DOHH2 (cell line): ENCODE data around the gene COTL1.

ENCODE experiments used
- EZH2phosphoT487 ChIP-seq: fragments of 200-600 bp; sonication (generic); IDR thresholded peaks from 2 replicates; pipeline ENCODE4 v1.6.1; 2017; ENCODE audit warnings: borderline replicate concordance, mild to moderate bottlenecking, antibody characterized with exemption, low read length, moderate library complexity, mixed read lengths
- TF ChIP-seq, protein P1 (sequence below): fragments of 200-600 bp; sonication (generic); IDR thresholded peaks from one replicate; pipeline ENCODE4 v1.5.1; 2014; ENCODE audit warnings: antibody characterized with exemption, mild to moderate bottlenecking, low read depth, low read length; ENCODE audit not compliant: poor library complexity, severe bottlenecking

- TF ChIP-seq, protein P1, sequence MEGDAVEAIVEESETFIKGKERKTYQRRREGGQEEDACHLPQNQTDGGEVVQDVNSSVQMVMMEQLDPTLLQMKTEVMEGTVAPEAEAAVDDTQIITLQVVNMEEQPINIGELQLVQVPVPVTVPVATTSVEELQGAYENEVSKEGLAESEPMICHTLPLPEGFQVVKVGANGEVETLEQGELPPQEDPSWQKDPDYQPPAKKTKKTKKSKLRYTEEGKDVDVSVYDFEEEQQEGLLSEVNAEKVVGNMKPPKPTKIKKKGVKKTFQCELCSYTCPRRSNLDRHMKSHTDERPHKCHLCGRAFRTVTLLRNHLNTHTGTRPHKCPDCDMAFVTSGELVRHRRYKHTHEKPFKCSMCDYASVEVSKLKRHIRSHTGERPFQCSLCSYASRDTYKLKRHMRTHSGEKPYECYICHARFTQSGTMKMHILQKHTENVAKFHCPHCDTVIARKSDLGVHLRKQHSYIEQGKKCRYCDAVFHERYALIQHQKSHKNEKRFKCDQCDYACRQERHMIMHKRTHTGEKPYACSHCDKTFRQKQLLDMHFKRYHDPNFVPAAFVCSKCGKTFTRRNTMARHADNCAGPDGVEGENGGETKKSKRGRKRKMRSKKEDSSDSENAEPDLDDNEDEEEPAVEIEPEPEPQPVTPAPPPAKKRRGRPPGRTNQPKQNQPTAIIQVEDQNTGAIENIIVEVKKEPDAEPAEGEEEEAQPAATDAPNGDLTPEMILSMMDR: no peak
- TF ChIP-seq EZH2phosphoT487: no peak
Observed at GRCh38 chr16:84585886-84586285, 32.0 kb downstream of the COTL1 start.
